ENCODE data around the gene TIMM29.

DNA sequence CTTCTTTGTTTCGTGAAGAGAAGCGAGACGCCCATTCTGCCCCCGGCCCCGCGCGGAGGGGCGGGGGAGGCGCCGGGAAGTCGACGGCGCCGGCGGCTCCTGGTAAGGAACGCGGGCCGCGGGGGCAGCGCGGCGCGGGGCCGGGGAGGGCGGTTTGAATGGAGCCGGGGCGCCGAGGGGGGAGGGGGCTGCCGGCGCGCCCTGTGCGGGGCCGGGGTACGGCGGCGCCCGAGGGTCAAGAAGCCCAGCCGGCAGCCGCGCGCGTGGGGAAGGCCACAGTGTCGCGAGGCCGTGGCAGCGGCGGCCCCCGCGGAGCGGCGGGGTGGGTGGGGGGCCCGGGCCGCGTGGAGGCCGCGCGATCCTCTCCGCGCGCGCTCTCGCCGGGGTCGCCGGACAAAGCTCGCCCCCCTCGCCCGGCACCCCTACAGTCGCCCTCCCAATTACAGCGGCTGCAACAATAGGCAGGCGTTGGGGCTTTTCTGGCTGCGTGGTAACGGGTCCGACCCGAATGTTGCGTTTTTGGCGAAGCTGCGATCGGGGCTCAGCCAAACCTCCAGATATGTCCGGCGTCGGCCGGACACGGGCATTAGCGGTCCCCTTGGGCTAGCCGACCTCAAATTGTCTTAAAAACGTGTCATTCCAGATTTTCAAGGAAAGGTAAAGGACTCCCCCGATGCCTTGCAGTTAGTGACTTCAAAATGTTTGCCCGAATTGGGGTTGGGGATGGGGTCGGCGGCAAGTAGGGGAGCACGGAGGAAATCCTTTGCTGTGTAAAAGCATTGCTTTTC is 32.7 kb downstream of the TIMM29 start:
- TF ChIP-seq GLIS3 (CRISPR knock-in tag; IDR thresholded peaks at IDR 0.05) (no peak), ZNF8 (CRISPR knock-in tag; IDR thresholded peaks at IDR 0.05) (no peak), TCF4 (CRISPR knock-in tag; IDR thresholded peaks at IDR 0.05; ENCODE audit: borderline replicate concordance) (no peak)
- TF ChIP-seq, protein P1, sequence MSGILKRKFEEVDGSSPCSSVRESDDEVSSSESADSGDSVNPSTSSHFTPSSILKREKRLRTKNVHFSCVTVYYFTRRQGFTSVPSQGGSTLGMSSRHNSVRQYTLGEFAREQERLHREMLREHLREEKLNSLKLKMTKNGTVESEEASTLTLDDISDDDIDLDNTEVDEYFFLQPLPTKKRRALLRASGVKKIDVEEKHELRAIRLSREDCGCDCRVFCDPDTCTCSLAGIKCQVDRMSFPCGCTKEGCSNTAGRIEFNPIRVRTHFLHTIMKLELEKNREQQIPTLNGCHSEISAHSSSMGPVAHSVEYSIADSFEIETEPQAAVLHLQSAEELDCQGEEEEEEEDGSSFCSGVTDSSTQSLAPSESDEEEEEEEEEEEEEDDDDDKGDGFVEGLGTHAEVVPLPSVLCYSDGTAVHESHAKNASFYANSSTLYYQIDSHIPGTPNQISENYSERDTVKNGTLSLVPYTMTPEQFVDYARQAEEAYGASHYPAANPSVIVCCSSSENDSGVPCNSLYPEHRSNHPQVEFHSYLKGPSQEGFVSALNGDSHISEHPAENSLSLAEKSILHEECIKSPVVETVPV (CRISPR knock-in tag; IDR thresholded peaks at IDR 0.05): no peak
